Skeletal muscle satellite cell (primary cell): ENCODE data around the gene ENTPD6. TPM values are rescaled to one million over a fixed set of nuclear protein-coding genes. Genes with fewer than 3 reads are reported as not detected.

ENCODE experiments used
- H3K27me3 ChIP-seq: 2 replicates; pipeline ENCODE4 v1.7.0; 2013; ENCODE audit warnings: low read length; ENCODE audit not compliant: control insufficient read depth, insufficient read depth
- H3K36me3 ChIP-seq: 2 replicates; pipeline ENCODE4 v1.7.0; 2013; ENCODE audit warnings: mild to moderate bottlenecking, control low read depth, low read length; ENCODE audit not compliant: insufficient read depth
- H3K4me1 ChIP-seq: 2 replicates; pipeline ENCODE4 v1.7.0; 2013; ENCODE audit warnings: low read length; ENCODE audit not compliant: control insufficient read depth, insufficient read depth
- H3K4me2 ChIP-seq: 2 replicates; pipeline ENCODE4 v1.7.0; 2013; ENCODE audit warnings: mild to moderate bottlenecking, low read length
- H3K4me3 ChIP-seq: 2 replicates; pipeline ENCODE4 v1.7.0; 2013; ENCODE audit warnings: low read length
- H3K9ac ChIP-seq: 2 replicates; pipeline ENCODE4 v1.7.0; 2013; ENCODE audit warnings: mild to moderate bottlenecking, low read depth, low read length, moderate library complexity
- H3K9me3 ChIP-seq: replicated peaks from 2 replicates; pipeline ENCODE4 v1.7.0; 2013; ENCODE audit warnings: mild to moderate bottlenecking, control low read depth, low read length
- small RNA-seq: library from RNA; depleted of rRNA; stranded (forward); fragments of <200 nt; gene quantifications from one replicate; pipeline ENCODE3, GENCODE V24; 2012

Gene ENTPD6

GRCh38 chr20:25271486-25272222, 76.1 kb downstream of the ENTPD6 start:
- H3K4me2 ChIP-seq: no peak overlapping the region
- H3K9me3 ChIP-seq: no peaks in the 10 kb centered on the region
- no peak overlapping the region for H3K4me3 ChIP-seq
- no peaks in the 10 kb centered on the region for H3K27me3 ChIP-seq
- H3K9ac ChIP-seq: no peak overlapping the region
- peaks cover 22% of the 10 kb centered on the region for H3K4me1 ChIP-seq
- peaks cover 84% of the 10 kb centered on the region for H3K36me3 ChIP-seq

GRCh38 chr20:25272223-25273000, 76.9 kb downstream of the ENTPD6 start:
- Histone ChIP-seq H3K36me3 (peaks cover 84% of the 10 kb centered on the region), H3K4me3 (no peak overlapping the region), H3K4me1 (peaks cover 22% of the 10 kb centered on the region), H3K27me3 (no peaks in the 10 kb centered on the region), H3K9me3 (no peaks in the 10 kb centered on the region), H3K4me2 (peak overlapping the region; percentile 18), H3K9ac (no peak overlapping the region)

GRCh38 chr20:25273046-25273445, 77.5 kb downstream of the ENTPD6 start:
- Histone ChIP-seq H3K9me3 (no peaks in the 10 kb centered on the region), H3K27me3 (no peaks in the 10 kb centered on the region), H3K36me3 (peaks cover 86% of the 10 kb centered on the region), H3K9ac (no peak overlapping the region), H3K4me1 (peaks cover 22% of the 10 kb centered on the region), H3K4me3 (no peak overlapping the region), H3K4me2 (no peak overlapping the region)

- Histone ChIP-seq H3K9ac (no peak overlapping the region), H3K9me3 (no peaks in the 10 kb centered on the region), H3K4me1 (peaks cover 22% of the 10 kb centered on the region), H3K27me3 (no peaks in the 10 kb centered on the region), H3K36me3 (peaks cover 93% of the 10 kb centered on the region), H3K4me2 (no peak overlapping the region), H3K4me3 (no peak overlapping the region)
Observed at GRCh38 chr20:25273541-25274358, 78.2 kb downstream of the ENTPD6 start.

GRCh38 chr20:25274481-25274880, 79.0 kb downstream of the ENTPD6 start:
- Histone ChIP-seq H3K9ac (no peak overlapping the region), H3K4me3 (no peak overlapping the region), H3K9me3 (no peaks in the 10 kb centered on the region), H3K36me3 (peaks cover 94% of the 10 kb centered on the region), H3K27me3 (no peaks in the 10 kb centered on the region), H3K4me1 (peaks cover 25% of the 10 kb centered on the region), H3K4me2 (no peak overlapping the region)

GRCh38 chr20:25274891-25275812, 79.6 kb downstream of the ENTPD6 start:
- Histone ChIP-seq H3K9me3 (no peaks in the 10 kb centered on the region), H3K4me1 (peaks cover 25% of the 10 kb centered on the region), H3K9ac (no peak overlapping the region), H3K36me3 (peaks cover 96% of the 10 kb centered on the region), H3K27me3 (no peaks in the 10 kb centered on the region), H3K4me3 (no peak overlapping the region), H3K4me2 (no peak overlapping the region)

- Histone ChIP-seq H3K9ac (no peak overlapping the region), H3K36me3 (peaks cover 99% of the 10 kb centered on the region)
Observed at GRCh38 chr20:25275813-25276532, 80.5 kb downstream of the ENTPD6 start.

More at GRCh38 chr20:25275813-25276532, 80.5 kb downstream of the ENTPD6 start:
- Histone ChIP-seq H3K9me3 (no peaks in the 10 kb centered on the region), H3K27me3 (no peaks in the 10 kb centered on the region), H3K4me2 (no peak overlapping the region), H3K4me1 (peaks cover 25% of the 10 kb centered on the region), H3K4me3 (no peak overlapping the region)

Small RNA genes lying within 50 kb of the gene (small RNA-seq; reads per million reads assigned to genes)
- not detected for gene AL035252.4
- not detected for gene AL121772.2
- not detected for gene RF00019
